CD4-positive, alpha-beta T cell (primary cell): Measurements from ENCODE around the gene ONECUT2. TPM values are rescaled to one million over a fixed set of nuclear protein-coding genes. Genes with fewer than 3 reads are reported as not detected.

Experiments
- ATAC-seq: fragments of 200-7000 bp; cut with Tn5 transposase; one replicate; pipeline ENCODE4 v1.10.0; 2022; ENCODE audit warnings: mild to moderate bottlenecking; ENCODE audit not compliant: poor library complexity
- CTCF ChIA-PET: fragments of 350-600 bp; sonication (Branson Sonifier 250); formaldehyde crosslinking; loops from one replicate; lab custom pipeline; 2021; ENCODE audit warnings: antibody characterized with exemption, inconsistent platforms; lab: Charles Lee
- POLR2A ChIA-PET: fragments of 350-600 bp; sonication (Branson Sonifier 250); formaldehyde crosslinking; loops from one replicate; lab custom pipeline; 2021; ENCODE audit warnings: antibody characterized with exemption, inconsistent platforms; lab: Charles Lee
- DNase-seq, 14 experiments: peaks; one replicate each; pipeline ENCODE4 v3.0.0-alpha.2; 2013 to 2020; ENCODE audit warnings: mixed read lengths in 2 of 14
- H3K27ac ChIP-seq, 2 donors: one replicate each; pipeline versions ENCODE4 v1.5.1 to v1.7.0; 2013; ENCODE audit warnings: low read length in 2 of 2, low read depth in 1 of 2, mild to moderate bottlenecking in 1 of 2
- H3K27me3 ChIP-seq, 2 experiments: 1 replicate in 1 of 2; 2 replicates in 1 of 2; pipeline versions ENCODE4 v1.6.1 to v1.7.0; 2013; ENCODE audit warnings: low read length in 2 of 2, control low read depth in 1 of 2, mild to moderate bottlenecking in 1 of 2, moderate library complexity in 1 of 2; ENCODE audit not compliant: insufficient read depth in 2 of 2, control insufficient read depth in 1 of 2
- H3K36me3 ChIP-seq: one replicate; pipeline ENCODE4 v1.6.1; 2013; ENCODE audit warnings: low read length, control low read depth; ENCODE audit not compliant: insufficient read depth
- H3K4me1 ChIP-seq: one replicate; pipeline ENCODE4 v1.6.1; 2013; ENCODE audit warnings: low read length, control low read depth; ENCODE audit not compliant: insufficient read depth
- H3K4me3 ChIP-seq: one replicate; pipeline ENCODE4 v1.5.1; 2013; ENCODE audit warnings: mild to moderate bottlenecking, low read length, moderate library complexity
- H3K9me3 ChIP-seq, 2 experiments: 1 replicate in 1 of 2; 2 replicates in 1 of 2; pipeline versions ENCODE4 v1.6.1 to v1.7.0; 2013; ENCODE audit warnings: low read length in 2 of 2, mild to moderate bottlenecking in 2 of 2, control low read depth in 1 of 2, moderate library complexity in 1 of 2; ENCODE audit not compliant: control insufficient read depth in 1 of 2, insufficient read depth in 1 of 2
- H3K27ac Mint-ChIP-seq: one replicate; pipeline ENCODE4 v1.8.0; 2020; ENCODE audit warnings: mixed read lengths
- H3K27me3 Mint-ChIP-seq: one replicate; pipeline ENCODE4 v1.8.0; 2021; ENCODE audit warnings: mixed read lengths
- H3K36me3 Mint-ChIP-seq: one replicate; pipeline ENCODE4 v1.8.0; 2021; ENCODE audit warnings: low read depth, mixed read lengths
- H3K4me1 Mint-ChIP-seq: one replicate; pipeline ENCODE4 v1.8.0; 2021; ENCODE audit warnings: low read depth, mixed read lengths
- H3K4me3 Mint-ChIP-seq: one replicate; pipeline ENCODE4 v1.8.0; 2020; ENCODE audit warnings: mild to moderate bottlenecking, mixed read lengths
- H3K9me3 Mint-ChIP-seq: one replicate; pipeline ENCODE4 v1.8.0; 2020; ENCODE audit warnings: mixed read lengths
- intact Hi-C, 2 experiments: fragments of 100-400 bp; cut with DNase I in 1 of 2; cut with micrococcal nuclease in 1 of 2; formaldehyde crosslinking; loops; one replicate each; pipeline versions ENCODE4 v1.15.1 to v1.9.0; 2023 to 2025; cut with DNase I, micrococcal nuclease
- total RNA-seq, 174 experiments: library from RNA in 2 of 174; stranded (reverse) in 2 of 174; gene quantifications; one replicate each; pipeline ENCODE4 v1.2.3 and lab custom pipeline; 2021 to 2026
- TF ChIP-seq, protein P1 (sequence below): fragments of 200-600 bp; IDR thresholded peaks from one replicate; pipeline ENCODE4 v1.8.0; 2022; ENCODE audit warnings: antibody characterized with exemption, mild to moderate bottlenecking

ONECUT2 gene
- total RNA-seq, 2 experiments from 2014 or later, result not detected

DNA sequence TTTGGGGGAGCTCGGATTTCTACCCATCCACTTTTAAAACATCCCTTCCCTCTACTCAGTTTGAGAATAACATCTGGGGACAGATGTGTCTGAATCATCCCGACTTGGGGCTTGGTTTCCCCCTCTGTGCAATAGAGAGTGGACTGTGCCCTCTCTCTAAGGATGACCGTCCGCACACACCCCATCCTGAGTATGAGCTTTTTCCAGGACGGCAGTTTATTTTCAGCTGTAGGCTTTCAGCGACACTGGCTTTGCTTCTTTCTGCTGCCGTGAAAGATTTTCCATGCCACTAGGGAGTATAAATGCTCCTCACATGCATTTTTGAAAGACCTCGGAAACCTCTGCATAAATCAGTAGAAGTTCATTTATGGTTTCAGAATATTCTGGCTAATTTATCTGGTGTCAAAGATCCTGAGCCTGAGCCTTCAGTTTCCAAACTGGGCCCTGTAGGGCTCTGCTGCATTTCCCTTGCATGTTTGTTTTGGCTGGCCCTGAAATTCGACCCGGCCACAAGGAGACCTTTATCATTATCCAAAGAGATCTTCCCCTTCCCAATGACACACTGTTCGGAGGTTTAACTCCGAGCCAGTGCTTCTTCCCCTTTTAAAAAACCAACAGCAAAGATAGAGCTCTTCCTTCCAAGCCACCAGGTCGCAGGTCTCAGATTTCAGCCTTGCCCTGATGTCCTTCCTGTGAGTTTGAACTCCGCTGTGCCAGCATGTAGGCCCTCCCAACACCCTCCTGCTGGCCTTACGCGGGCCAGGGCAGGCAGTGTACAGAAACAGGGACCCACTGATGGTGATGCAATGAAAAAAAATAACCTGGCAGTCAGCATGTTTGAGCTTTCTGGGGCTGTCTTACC is 98.1 kb downstream of the ONECUT2 start:
- H3K9me3 ChIP-seq, result no peaks in the 10 kb centered on the region
- ChIA-PET CTCF (no interaction called here), POLR2A (no interaction called here)
- DNase-seq, result no peak
- H3K4me1 Mint-ChIP-seq, result no peaks in the 10 kb centered on the region
- H3K36me3 Mint-ChIP-seq, result no peaks in the 10 kb centered on the region
- H3K9me3 Mint-ChIP-seq, result no peaks in the 10 kb centered on the region
- H3K27ac Mint-ChIP-seq, result no peak overlapping the region
- H3K27me3 ChIP-seq, result no peaks in the 10 kb centered on the region
- H3K27me3 Mint-ChIP-seq, result peaks cover 6% of the 10 kb centered on the region
- no peak overlapping the region for H3K4me3 ChIP-seq
- no peak overlapping the region for H3K27ac ChIP-seq
- no peaks in the 10 kb centered on the region for H3K4me1 ChIP-seq
- no peaks in the 10 kb centered on the region for H3K36me3 ChIP-seq
- no peak overlapping the region for H3K4me3 Mint-ChIP-seq
- ATAC-seq, result no peak
- intact Hi-C loops, result no loop called here
- TF ChIP-seq, protein P1, sequence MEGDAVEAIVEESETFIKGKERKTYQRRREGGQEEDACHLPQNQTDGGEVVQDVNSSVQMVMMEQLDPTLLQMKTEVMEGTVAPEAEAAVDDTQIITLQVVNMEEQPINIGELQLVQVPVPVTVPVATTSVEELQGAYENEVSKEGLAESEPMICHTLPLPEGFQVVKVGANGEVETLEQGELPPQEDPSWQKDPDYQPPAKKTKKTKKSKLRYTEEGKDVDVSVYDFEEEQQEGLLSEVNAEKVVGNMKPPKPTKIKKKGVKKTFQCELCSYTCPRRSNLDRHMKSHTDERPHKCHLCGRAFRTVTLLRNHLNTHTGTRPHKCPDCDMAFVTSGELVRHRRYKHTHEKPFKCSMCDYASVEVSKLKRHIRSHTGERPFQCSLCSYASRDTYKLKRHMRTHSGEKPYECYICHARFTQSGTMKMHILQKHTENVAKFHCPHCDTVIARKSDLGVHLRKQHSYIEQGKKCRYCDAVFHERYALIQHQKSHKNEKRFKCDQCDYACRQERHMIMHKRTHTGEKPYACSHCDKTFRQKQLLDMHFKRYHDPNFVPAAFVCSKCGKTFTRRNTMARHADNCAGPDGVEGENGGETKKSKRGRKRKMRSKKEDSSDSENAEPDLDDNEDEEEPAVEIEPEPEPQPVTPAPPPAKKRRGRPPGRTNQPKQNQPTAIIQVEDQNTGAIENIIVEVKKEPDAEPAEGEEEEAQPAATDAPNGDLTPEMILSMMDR, result no peak

DNA sequence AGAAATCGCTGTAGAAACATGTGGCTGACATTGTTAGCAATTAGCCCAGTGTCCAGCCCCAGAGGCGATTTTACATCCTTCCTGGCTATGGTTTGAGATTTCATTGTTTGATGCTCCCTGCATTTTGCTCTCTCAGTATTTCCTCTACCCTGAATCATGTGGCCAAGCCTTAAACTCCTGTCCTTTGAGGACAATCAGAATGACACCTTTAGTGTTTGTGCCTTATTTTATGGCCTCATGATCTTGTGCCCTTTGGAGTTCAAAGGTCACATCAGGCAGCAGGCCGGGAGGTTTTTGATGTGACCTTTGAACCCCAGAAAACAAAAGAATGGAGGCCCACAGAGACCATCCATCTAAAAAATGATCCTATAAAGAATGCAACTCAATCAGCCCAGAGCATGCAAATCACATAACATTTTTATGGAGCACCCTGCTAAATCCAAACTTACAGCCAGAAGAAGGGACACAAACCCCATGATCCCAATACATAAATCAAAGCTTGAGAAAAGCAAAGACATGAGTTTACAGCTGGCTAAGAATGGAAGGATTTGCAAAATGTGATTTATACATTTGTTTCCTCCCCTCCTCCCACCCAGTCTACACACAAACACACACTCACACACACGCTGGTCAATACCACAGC is 98.8 kb downstream of the ONECUT2 start:
- H3K36me3 ChIP-seq, result no peaks in the 10 kb centered on the region
- no peak overlapping the region for H3K27ac ChIP-seq
- H3K27me3 ChIP-seq, result no peaks in the 10 kb centered on the region
- no peak for ATAC-seq
- Mint-ChIP-seq H3K27ac (no peak overlapping the region), H3K27me3 (peaks cover 6% of the 10 kb centered on the region), H3K4me1 (no peaks in the 10 kb centered on the region), H3K9me3 (no peaks in the 10 kb centered on the region), H3K4me3 (no peak overlapping the region), H3K36me3 (no peaks in the 10 kb centered on the region)
- intact Hi-C loops, result no loop called here
- H3K9me3 ChIP-seq, result no peaks in the 10 kb centered on the region
- H3K4me3 ChIP-seq, result no peak overlapping the region
- DNase-seq, result no peak
- CTCF ChIA-PET, result no interaction called here
- POLR2A ChIA-PET, result no interaction called here
- no peaks in the 10 kb centered on the region for H3K4me1 ChIP-seq
- TF ChIP-seq, protein P1, result no peak

DNA sequence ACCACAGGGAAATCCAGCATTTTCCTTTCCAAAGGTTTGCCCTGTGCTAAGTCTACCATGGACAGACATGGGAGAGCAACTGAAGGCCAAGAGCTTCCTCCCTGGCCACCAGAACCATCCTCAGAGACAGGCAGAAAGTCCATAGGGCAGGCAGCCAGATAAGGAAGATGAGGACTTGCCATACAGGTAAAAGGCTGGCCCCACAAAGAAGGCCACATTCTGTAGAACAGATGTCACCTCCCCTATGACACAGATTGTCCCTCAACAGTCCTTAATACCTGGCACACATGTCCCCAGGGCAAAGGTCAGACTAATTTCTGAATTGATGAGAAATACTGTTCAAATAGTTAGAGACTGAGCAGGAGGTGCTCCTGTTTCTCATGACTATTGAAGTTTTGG is 99.3 kb downstream of the ONECUT2 start:
- TF ChIP-seq, protein P1, result no peak
- DNase-seq (no peak), ATAC-seq (no peak)
- Mint-ChIP-seq H3K4me3 (no peak overlapping the region), H3K36me3 (no peaks in the 10 kb centered on the region), H3K27me3 (peaks cover 6% of the 10 kb centered on the region), H3K27ac (no peak overlapping the region), H3K9me3 (no peaks in the 10 kb centered on the region), H3K4me1 (no peaks in the 10 kb centered on the region)
- Histone ChIP-seq H3K4me3 (no peak overlapping the region), H3K4me1 (no peaks in the 10 kb centered on the region), H3K36me3 (no peaks in the 10 kb centered on the region), H3K9me3 (no peaks in the 10 kb centered on the region), H3K27ac (no peak overlapping the region), H3K27me3 (no peaks in the 10 kb centered on the region)
- ChIA-PET POLR2A (no interaction called here), CTCF (no interaction called here)
- intact Hi-C loops, result no loop called here
